Large intestine (tissue), 3 donors: Measurements from ENCODE around the gene ARFGAP3. TPM values are rescaled to one million over a fixed set of nuclear protein-coding genes. Genes with fewer than 3 reads are reported as not detected.

ENCODE experiments used
- DNase-seq, 2 donors: peaks; one replicate each; pipeline versions ENCODE4 v3.0.0 to v3.0.0-alpha.2; 2013
- H3K27ac ChIP-seq: one replicate; pipeline ENCODE4 v1.5.1; 2013; ENCODE audit warnings: low read length
- H3K27me3 ChIP-seq: 2 replicates; pipeline ENCODE4 v1.6.1; 2013; ENCODE audit warnings: low read length; ENCODE audit not compliant: control insufficient read depth, insufficient read depth
- H3K36me3 ChIP-seq: 2 replicates; pipeline ENCODE4 v1.6.1; 2013; ENCODE audit warnings: low read length; ENCODE audit not compliant: control insufficient read depth, insufficient read depth
- H3K4me1 ChIP-seq: one replicate; pipeline ENCODE4 v1.6.1; 2013; ENCODE audit warnings: low read length; ENCODE audit not compliant: control insufficient read depth, insufficient read depth
- H3K4me3 ChIP-seq: one replicate; pipeline ENCODE4 v1.5.1; 2013; ENCODE audit warnings: low read length
- H3K9me3 ChIP-seq: one replicate; pipeline ENCODE4 v1.6.1; 2013; ENCODE audit warnings: mild to moderate bottlenecking, low read depth, low read length, moderate library complexity; ENCODE audit not compliant: control insufficient read depth
- WGBS: methylation state at CpG from one replicate; pipeline ENCODE4 v1.1.5; 2013; ENCODE audit warnings: low lambda C conversion rate; ENCODE audit not compliant: insufficient coverage; 5-methylcytosine and 5-hydroxymethylcytosine counted together
- polyA plus RNA-seq: library from polyadenylated mRNA; unstranded; fragments of 120-200 nt; gene quantifications from one replicate; pipeline ENCODE4 v1.2.1, GENCODE V29; 2013

Gene ARFGAP3
- polyA plus RNA-seq, 1 donor, result 70.8 TPM

- Histone ChIP-seq H3K27me3 (no peaks in the 10 kb centered on the region), H3K4me3 (no peak overlapping the region), H3K4me1 (no peaks in the 10 kb centered on the region), H3K27ac (no peak overlapping the region), H3K9me3 (no peaks in the 10 kb centered on the region), H3K36me3 (peaks cover 77% of the 10 kb centered on the region)
- no CpG with 5 or more reads among the region's 6 CpGs for WGBS
- no peak for DNase-seq
These were observed 49.9 kb downstream of the ARFGAP3 start for GRCh38 chr22:42807185-42807584.

DNA sequence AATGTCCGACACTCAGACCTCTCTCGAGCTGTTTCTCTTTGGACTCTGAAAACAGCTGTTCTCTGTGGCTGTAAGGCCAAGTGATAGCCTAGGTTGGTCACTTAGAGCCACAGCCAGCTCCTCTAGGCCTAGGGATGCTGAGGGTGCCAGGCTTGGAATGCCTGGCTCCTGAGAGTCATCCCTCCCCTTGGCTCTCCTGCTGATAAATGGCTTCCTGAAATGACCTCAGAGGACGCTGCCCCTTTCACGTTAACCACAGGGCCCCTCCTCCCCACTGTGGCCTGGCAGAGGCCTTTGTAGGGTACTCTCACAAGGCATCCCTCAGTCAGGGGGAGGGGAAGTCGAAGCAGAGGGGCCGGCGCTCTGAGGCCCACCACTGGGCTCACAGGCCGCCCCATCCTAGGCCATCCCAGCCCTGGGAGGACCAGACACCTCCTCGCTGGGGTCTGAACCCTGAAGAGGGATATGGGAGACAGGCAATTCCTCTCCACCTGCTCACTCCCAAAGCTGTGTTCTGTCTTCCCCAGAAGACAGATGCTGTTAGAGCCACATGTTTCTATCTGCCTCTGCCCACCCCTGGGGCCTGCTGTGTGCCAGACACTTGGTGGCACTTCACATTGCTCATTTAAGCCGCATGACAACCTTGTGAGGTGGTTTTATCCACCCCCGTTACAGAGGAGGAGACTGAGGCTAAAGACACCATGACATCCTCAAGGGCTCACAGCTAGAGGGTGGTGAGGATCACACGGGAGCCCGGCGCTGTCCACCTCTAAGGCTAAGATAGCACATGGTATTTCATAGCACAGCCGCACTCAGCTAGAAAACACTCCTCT lies 50.9 kb downstream of the ARFGAP3 start:
- H3K27me3 ChIP-seq, result no peaks in the 10 kb centered on the region
- H3K27ac ChIP-seq, result no peak overlapping the region
- no peaks in the 10 kb centered on the region for H3K9me3 ChIP-seq
- H3K36me3 ChIP-seq, result peaks cover 78% of the 10 kb centered on the region
- no peak overlapping the region for H3K4me3 ChIP-seq
- no peaks in the 10 kb centered on the region for H3K4me1 ChIP-seq
- no peak for DNase-seq
- no CpG with 5 or more reads among the region's 15 CpGs for WGBS

DNA sequence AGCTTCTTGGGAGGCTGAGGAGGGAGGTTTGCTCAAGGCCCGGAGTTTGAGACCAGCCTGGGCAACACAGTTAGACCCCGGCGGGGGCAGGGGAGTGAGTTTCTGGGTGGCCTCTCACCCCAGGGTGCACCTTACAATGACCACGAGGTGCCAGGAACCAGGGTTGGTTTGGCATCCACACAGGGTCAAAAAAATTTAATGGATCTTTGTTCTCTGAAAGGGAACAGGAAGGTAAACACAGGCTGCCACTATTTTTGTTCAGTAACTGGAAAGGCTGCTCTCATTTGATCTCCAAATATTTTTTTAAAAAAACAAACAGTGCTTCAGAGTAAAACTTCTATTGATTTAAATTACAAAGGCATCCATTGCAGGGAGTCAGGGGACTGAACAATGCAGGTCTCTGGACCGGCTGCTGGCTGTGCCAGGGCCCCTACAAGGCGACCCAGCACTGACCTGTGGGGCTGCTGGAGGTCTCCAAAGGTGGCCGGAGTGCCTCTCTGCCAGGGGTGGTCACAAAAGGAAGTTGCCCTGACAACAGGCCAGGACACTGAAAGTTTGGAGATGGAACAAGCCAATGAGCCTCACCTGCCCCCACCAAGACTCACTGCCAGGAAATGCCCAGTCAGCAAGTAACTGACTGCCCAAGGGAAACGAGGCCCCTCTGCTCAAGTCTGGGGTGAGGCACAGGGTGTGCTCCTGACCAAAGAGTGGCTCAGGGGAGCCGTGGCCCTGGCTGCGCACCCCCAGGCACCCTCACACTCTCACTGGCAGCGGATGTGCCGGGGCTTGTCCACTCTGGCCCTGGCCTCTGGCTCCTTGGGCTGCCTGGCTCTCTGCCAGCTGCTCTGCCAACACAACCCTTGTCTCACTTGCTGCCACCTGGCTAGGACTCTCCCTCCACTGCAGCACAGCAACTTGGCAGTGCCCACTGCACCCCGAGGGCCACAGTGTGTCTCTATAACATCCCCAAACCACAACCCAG lies 51.8 kb downstream of the ARFGAP3 start:
- Histone ChIP-seq H3K4me3 (no peak overlapping the region), H3K9me3 (no peaks in the 10 kb centered on the region), H3K27me3 (no peaks in the 10 kb centered on the region), H3K27ac (no peak overlapping the region), H3K36me3 (peaks cover 71% of the 10 kb centered on the region), H3K4me1 (no peaks in the 10 kb centered on the region)
- no peak for DNase-seq
- WGBS, result no CpG with 5 or more reads among the region's 13 CpGs

DNA sequence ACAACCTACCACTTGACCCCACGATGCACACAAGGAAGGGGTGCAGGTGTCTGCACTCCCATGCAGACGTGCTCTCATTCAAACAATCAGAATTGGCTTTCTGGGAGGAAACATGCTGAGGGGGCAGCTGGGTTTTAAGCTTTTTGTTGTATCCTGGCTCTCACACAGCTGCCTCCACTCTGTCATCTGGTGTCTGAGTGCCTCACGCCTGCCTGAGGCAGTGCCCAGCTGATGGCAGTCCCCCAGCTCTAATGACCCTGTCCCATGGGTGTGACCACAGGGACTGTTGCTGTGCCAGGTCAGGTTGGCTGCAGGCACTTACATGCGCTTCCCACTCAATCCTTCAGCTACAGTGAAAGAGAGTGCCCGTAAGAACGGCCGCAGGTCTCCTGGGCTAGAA lies 53.7 kb downstream of the ARFGAP3 start:
- no peaks in the 10 kb centered on the region for H3K4me1 ChIP-seq
- H3K9me3 ChIP-seq, result no peaks in the 10 kb centered on the region
- no peaks in the 10 kb centered on the region for H3K27me3 ChIP-seq
- WGBS, result no CpG with 5 or more reads among the region's 7 CpGs
- no peak overlapping the region for H3K4me3 ChIP-seq
- H3K27ac ChIP-seq, result no peak overlapping the region
- H3K36me3 ChIP-seq, result peaks cover 73% of the 10 kb centered on the region
- DNase-seq, result no peak

- WGBS, result no CpG with 5 or more reads among the region's 12 CpGs
- no peak overlapping the region for H3K4me3 ChIP-seq
- H3K4me1 ChIP-seq, result no peaks in the 10 kb centered on the region
- peaks cover 70% of the 10 kb centered on the region for H3K36me3 ChIP-seq
- H3K9me3 ChIP-seq, result no peaks in the 10 kb centered on the region
- DNase-seq, result peak in 1 of 2 donors; percentile 14
- H3K27me3 ChIP-seq, result no peaks in the 10 kb centered on the region
- no peak overlapping the region for H3K27ac ChIP-seq
These were observed 55.6 kb downstream of the ARFGAP3 start for GRCh38 chr22:42801252-42802080.

DNA sequence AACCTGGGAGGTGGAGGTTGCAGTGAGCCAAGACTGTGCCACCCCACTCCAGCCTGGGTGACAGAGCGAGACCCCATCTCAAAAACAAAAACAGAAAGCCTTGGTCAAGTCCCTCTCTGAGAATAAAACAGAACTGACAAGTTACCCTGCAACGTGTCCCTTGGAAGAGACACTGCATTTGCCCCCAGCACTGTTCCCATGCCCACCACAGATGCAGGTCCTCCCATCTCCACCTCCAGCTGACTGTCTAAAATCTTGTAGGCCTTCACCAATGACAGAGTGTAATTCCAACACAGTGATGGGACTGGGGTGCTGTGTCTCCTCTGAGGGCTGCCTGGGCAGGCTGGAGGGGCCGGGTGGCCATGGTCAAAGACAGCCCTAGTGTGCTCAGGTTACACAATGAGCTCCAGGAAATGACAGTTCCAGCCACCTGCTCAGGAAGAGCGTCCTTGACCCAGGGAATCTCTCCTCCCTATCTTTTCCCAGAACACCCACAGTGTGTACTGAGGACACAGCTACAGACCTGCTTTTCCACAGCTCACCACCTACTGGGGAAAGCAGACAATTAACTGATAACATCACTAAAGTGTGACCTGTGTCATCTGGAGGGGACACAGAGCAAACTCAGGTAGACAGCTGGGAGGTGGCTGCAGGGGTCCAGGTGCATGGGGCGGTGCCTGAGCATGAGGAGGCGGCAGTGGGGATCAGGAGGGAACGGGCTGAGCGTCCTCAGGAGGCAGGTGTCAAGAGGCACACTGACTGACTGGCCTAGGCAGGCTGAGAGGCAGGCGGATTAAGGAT lies 56.4 kb downstream of the ARFGAP3 start:
- no peaks in the 10 kb centered on the region for H3K27me3 ChIP-seq
- no CpG with 5 or more reads among the region's 9 CpGs for WGBS
- peaks cover 65% of the 10 kb centered on the region for H3K36me3 ChIP-seq
- H3K9me3 ChIP-seq, result no peaks in the 10 kb centered on the region
- DNase-seq, result peak; percentile 60 to 74
- H3K27ac ChIP-seq, result no peak overlapping the region
- H3K4me1 ChIP-seq, result no peaks in the 10 kb centered on the region
- H3K4me3 ChIP-seq, result no peak overlapping the region

- H3K4me3 ChIP-seq, result no peak overlapping the region
- no peaks in the 10 kb centered on the region for H3K4me1 ChIP-seq
- H3K36me3 ChIP-seq, result peaks cover 64% of the 10 kb centered on the region
- H3K27ac ChIP-seq, result no peak overlapping the region
- no CpG with 5 or more reads among the region's 8 CpGs for WGBS
- H3K27me3 ChIP-seq, result no peaks in the 10 kb centered on the region
- DNase-seq, result no peak
- no peaks in the 10 kb centered on the region for H3K9me3 ChIP-seq
These were observed 57.3 kb downstream of the ARFGAP3 start for GRCh38 chr22:42799461-42800405.

DNA sequence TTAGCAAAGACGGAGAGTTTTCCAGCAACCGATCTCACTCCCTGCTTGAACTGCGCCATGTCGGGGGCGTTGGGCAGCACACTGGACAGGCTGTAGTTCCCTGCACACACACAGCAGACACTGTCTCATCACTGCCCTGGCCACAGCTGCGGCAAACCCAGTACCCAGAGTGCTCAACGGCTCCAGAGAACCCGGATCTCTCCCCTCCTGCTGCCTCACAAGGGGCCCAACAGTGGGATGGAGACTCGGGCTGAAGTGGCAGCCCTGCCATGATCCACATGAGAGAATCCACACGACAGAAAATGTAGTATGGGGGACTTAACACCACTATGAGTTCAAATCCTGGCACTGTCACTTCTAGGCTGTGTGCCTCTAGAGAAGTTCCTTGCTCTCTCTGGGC lies 58.0 kb downstream of the ARFGAP3 start:
- no CpG with 5 or more reads among the region's 10 CpGs for WGBS
- no peak overlapping the region for H3K27ac ChIP-seq
- H3K36me3 ChIP-seq, result peaks cover 64% of the 10 kb centered on the region
- H3K4me3 ChIP-seq, result no peak overlapping the region
- no peak for DNase-seq
- H3K4me1 ChIP-seq, result no peaks in the 10 kb centered on the region
- no peaks in the 10 kb centered on the region for H3K27me3 ChIP-seq
- no peaks in the 10 kb centered on the region for H3K9me3 ChIP-seq

DNA sequence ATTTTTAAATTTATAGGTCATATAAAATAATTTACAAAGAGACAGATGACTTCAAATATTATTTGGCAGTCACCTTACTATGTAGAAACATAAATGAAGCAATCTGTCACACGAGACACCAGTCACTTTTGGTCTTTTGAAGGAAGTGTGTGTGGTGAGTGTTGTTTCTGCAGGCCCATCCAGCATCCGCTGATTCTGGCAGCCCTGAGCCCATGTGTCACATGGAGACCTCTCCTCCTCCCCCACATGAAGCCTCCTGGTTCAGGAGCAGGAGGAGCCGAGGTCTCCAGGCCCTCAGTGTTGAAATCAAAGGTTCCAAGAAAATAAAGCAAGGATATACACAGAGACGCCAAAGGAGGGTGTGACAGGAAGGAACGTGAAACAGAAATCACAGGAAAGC lies 60.1 kb downstream of the ARFGAP3 start:
- Histone ChIP-seq H3K27ac (no peak overlapping the region), H3K4me3 (no peak overlapping the region), H3K9me3 (no peaks in the 10 kb centered on the region), H3K36me3 (peaks cover 51% of the 10 kb centered on the region), H3K27me3 (no peaks in the 10 kb centered on the region), H3K4me1 (no peaks in the 10 kb centered on the region)
- WGBS, result no CpG with 5 or more reads among the region's 5 CpGs
- DNase-seq, result no peak
